Measurements from ENCODE around the gene SEL1L.
"Not testable (repeated sequence)": the region's sequence is repeated elsewhere in the genome, so short reads cannot be mapped to it uniquely, and the experiment has no call there.

SEL1L gene

GRCh38 chr14:81476816-81477215, 56.8 kb downstream of the SEL1L start:
- no peak for DNase-seq (ENCODE audit: insufficient read length, low spot score)
- FAIRE-seq = no peak

- FAIRE-seq = no peak
- no peak for DNase-seq (ENCODE audit: insufficient read length, low spot score)
These were observed 58.8 kb downstream of the SEL1L start for GRCh38 chr14:81474685-81475324.

GRCh38 chr14:81474148-81474492, 59.5 kb downstream of the SEL1L start:
- FAIRE-seq (no peak), DNase-seq (ENCODE audit: insufficient read length, low spot score) (no peak)

- no peak for DNase-seq (ENCODE audit: insufficient read length, low spot score)
- FAIRE-seq = no peak
These were observed 60.1 kb downstream of the SEL1L start for GRCh38 chr14:81473456-81474147.

GRCh38 chr14:81472096-81472800, 61.4 kb downstream of the SEL1L start:
- no peak for FAIRE-seq
- DNase-seq (ENCODE audit: insufficient read length, low spot score) = no peak

- FAIRE-seq = no peak
These were observed 62.6 kb downstream of the SEL1L start for GRCh38 chr14:81471062-81471461.

GRCh38 chr14:81470557-81470826, 63.2 kb downstream of the SEL1L start:
- FAIRE-seq; DNase-seq (ENCODE audit: insufficient read length, low spot score): not testable (repeated sequence)

More at GRCh38 chr14:81471062-81471461, 62.6 kb downstream of the SEL1L start:
- no peak for DNase-seq (ENCODE audit: insufficient read length, low spot score)

GRCh38 chr14:81466854-81467253, 66.8 kb downstream of the SEL1L start:
- FAIRE-seq (no peak), DNase-seq (ENCODE audit: insufficient read length, low spot score) (no peak)

GRCh38 chr14:81465507-81466228, 68.0 kb downstream of the SEL1L start:
- DNase-seq (ENCODE audit: insufficient read length, low spot score) (no peak), FAIRE-seq (no peak)

- DNase-seq (ENCODE audit: insufficient read length, low spot score); FAIRE-seq: not testable (repeated sequence)
These were observed 68.7 kb downstream of the SEL1L start for GRCh38 chr14:81465003-81465392.

GRCh38 chr14:81464253-81465002, 69.2 kb downstream of the SEL1L start:
- peak; percentile 56 for DNase-seq (ENCODE audit: insufficient read length, low spot score)
- no peak for FAIRE-seq

GRCh38 chr14:81462356-81462755, 71.3 kb downstream of the SEL1L start:
- FAIRE-seq; DNase-seq (ENCODE audit: insufficient read length, low spot score): not testable (repeated sequence)

- FAIRE-seq (no peak), DNase-seq (ENCODE audit: insufficient read length, low spot score) (no peak)
These were observed 73.7 kb downstream of the SEL1L start for GRCh38 chr14:81459912-81460311.

- no peak for DNase-seq (ENCODE audit: insufficient read length, low spot score)
- no peak for FAIRE-seq
These were observed 75.3 kb downstream of the SEL1L start for GRCh38 chr14:81458352-81458751.

- DNase-seq (ENCODE audit: insufficient read length, low spot score) (no peak), FAIRE-seq (no peak)
These were observed 78.3 kb downstream of the SEL1L start for GRCh38 chr14:81455390-81455789.

GRCh38 chr14:81454572-81455218, 79.0 kb downstream of the SEL1L start:
- DNase-seq (ENCODE audit: insufficient read length, low spot score) (no peak), FAIRE-seq (no peak)

GRCh38 chr14:81453166-81453766, 80.4 kb downstream of the SEL1L start:
- FAIRE-seq = no peak
- DNase-seq (ENCODE audit: insufficient read length, low spot score) = no peak

GRCh38 chr14:81452341-81453133, 81.1 kb downstream of the SEL1L start:
- DNase-seq (ENCODE audit: insufficient read length, low spot score) (no peak), FAIRE-seq (no peak)

- FAIRE-seq = no peak
These were observed 82.7 kb downstream of the SEL1L start for GRCh38 chr14:81450976-81451375.

More at GRCh38 chr14:81450976-81451375, 82.7 kb downstream of the SEL1L start:
- no peak for DNase-seq (ENCODE audit: insufficient read length, low spot score)

All from HTR-8/SVneo (cell line).